Bladder microvascular endothelial cell (primary cell): ENCODE results near the gene HLX. TPM values are rescaled to one million over a fixed set of nuclear protein-coding genes. Genes with fewer than 3 reads are reported as not detected.

ENCODE experiments used
- total RNA-seq: library from RNA; depleted of rRNA; stranded (reverse); fragments of >200 nt; gene quantifications from 2 replicates; pipeline ENCODE4 v1.2.3, GENCODE V29; 2014

The HLX gene, protein sequence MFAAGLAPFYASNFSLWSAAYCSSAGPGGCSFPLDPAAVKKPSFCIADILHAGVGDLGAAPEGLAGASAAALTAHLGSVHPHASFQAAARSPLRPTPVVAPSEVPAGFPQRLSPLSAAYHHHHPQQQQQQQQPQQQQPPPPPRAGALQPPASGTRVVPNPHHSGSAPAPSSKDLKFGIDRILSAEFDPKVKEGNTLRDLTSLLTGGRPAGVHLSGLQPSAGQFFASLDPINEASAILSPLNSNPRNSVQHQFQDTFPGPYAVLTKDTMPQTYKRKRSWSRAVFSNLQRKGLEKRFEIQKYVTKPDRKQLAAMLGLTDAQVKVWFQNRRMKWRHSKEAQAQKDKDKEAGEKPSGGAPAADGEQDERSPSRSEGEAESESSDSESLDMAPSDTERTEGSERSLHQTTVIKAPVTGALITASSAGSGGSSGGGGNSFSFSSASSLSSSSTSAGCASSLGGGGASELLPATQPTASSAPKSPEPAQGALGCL
- 21.0 and 68.6 TPM in 2 replicates for total RNA-seq

DNA sequence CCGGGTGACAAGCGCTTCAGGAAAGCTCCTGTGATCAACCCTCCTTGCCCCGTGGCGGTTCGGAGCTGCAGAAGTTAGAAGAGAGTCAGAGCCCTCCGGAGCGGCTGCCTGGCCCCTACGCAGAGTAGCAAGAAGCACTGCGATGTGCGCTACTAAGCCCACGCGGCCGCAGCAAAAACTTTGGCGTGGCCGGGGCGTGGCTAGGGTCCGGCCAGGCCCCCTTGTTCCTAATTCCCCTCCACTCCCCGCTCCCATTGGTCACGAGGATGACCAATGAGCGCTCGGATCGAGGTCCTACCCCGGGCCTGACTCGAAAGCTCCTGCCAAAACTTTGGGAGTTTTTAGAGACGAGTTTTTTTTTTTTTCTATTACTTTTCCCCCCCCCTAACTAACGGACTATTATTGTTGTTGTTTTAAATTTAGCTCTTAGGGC is at the start of gene HLX:
HLX (plus strand) TSS at position 368 of the 433 bp plus-strand sequence. CDS start 415 bp downstream, outside the sequence.

Other genes with a start within 250 kb of the HLX start
- gene C1orf115, start 189.1 kb upstream of the HLX start, total RNA-seq: 47.3 and 93.7 TPM in 2 replicates
- gene MTARC2, start 131.1 kb upstream of the HLX start, total RNA-seq: 4.7 and 14.7 TPM in 2 replicates
- gene MTARC1, start 92.5 kb upstream of the HLX start, total RNA-seq: 3.8 and 6.2 TPM in 2 replicates